ENCODE results near the gene FGFR4.

FGFR4 gene

DNA sequence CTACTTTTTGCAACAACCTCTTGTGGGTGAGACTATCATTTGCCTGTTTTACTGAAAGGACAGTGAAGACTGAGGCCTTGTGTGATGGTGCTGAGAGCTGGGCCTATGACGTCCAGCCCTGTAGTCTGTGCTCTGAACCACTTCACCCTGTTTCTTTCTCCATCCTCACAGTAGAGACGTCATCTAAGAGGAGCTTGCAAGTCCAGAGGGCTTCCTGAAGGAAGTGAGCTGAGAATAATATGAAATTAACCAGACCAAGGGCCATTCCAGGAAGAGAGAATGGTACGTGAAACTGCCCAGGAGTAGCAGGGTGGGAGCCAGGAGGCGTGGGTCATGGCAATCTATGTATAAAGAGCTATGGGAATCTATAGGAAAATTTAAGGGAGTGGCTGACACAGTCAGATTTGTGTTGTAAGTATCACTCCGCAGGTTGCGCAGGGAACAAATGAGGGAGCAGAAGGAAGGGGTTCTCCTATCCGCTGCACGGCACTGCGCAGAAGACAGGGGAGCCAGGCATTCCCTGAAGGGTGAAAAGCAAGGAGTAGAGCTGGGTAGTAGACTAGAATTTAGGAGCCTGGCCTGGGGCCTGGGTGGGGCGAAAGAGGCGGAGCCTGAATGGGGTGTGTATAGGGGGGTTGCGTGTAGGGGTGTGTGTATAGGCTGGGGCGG is 596 bp upstream of the FGFR4 start:
- no peak for DNase-seq

DNA sequence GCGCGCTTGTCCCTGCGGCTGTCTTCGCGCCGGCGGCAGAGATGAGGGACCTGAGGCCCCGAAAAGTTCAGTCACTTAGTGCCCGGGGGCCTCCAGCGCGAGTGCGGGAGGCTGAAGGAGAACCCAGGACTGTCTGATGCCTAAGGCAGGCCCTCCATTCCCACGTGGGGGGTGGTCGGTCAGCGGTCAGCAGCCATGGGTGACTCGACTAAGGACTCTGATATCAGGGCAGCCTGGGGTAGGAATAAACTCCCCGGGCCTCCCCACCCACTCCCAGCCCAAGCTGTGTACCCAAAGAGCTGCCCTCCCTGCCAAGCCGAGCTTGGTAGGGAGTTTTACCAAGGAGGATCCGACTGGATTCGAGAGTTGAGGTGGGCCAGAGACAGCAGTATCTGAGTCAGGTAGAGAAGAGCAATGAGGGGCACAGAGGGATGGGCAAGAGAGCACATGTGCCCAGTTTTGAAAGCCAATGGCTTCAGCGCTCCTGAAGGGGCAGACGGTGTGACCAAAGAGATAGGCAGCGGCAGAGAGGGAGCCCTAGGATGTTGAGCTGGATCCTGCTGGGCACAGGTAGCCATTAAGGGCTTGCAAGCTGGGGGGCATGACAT is 787 bp downstream of the FGFR4 start:
- no peak for DNase-seq

DNA sequence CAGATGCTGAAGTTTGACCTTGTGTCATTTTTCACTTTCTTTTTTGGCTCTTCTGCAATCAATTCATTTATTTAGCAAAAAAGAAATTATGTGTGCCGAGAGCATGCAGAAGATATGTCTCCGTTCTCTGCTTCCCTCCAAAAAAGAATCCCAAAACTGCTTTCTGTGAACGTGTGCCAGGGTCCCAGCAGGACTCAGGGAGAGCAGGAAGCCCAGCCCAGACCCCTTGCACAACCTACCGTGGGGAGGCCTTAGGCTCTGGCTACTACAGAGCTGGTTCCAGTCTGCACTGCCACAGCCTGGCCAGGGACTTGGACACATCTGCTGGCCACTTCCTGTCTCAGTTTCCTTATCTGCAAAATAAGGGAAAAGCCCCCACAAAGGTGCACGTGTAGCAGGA is 2.4 kb downstream of the FGFR4 start:
- no peak for DNase-seq

DNA sequence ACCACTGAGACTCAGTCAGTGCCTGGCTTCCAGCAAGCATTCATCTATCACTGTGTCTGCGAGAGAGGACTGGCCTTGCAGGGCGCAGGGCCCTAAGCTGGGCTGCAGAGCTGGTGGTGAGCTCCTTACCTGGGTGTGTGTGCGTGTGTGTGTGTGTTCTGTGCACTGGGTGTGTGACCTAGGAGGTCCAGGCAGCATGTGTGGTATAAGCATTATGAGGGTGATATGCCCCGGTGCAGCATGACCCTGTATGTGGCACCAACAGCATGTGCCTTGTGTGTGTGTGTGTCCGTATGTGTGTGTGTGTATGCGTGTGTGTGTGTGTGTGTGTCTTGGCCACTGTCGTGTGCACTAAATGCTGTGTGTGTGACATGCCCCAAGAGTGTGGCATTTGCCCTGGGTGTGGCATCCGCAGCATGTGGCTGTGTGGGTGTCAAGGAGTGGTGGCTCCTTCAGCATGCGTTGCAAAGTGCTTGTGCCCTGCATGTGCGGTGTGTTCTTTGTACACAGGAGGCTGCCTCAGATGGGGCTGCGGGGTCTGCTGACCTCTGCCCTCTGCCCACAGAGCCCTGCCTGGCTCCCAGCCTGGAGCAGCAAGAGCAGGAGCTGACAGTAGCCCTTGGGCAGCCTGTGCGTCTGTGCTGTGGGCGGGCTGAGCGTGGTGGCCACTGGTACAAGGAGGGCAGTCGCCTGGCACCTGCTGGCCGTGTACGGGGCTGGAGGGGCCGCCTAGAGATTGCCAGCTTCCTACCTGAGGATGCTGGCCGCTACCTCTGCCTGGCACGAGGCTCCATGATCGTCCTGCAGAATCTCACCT is 3.3 kb downstream of the FGFR4 start:
- DNase-seq: no peak

DNA sequence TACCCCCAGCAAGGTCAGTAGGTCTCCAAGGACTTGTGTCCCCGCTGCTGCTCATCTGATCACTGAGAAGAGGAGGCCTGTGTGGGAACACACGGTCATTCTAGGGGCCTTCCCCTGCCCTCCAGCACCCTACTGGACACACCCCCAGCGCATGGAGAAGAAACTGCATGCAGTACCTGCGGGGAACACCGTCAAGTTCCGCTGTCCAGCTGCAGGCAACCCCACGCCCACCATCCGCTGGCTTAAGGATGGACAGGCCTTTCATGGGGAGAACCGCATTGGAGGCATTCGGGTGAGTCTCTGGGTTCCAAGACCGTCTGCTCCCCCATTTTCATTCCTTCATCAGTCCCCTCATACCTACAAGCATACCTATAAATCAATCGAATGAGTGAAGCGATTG is 4.1 kb downstream of the FGFR4 start:
- no peak for DNase-seq

DNA sequence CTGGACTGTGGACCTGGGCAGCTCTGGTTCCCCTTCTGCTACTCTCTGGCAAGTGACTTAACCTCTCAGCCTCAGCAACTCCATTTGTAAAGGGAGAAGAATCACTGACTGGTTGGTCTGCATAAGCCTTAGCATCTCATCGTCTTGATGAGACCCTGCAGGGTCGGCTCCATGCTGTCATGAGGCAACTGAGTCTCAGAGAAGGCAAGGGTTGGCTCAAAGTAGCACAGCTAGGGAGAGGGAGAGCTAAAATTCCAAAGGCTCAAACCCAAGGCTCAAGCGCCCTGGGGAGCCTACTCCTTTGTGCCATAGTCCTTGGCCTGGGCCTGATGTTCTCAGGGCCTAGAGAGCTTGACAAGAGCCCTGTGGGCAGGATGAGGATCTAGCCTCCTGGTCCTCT is 4.5 kb downstream of the FGFR4 start:
- DNase-seq: no peak

DNA sequence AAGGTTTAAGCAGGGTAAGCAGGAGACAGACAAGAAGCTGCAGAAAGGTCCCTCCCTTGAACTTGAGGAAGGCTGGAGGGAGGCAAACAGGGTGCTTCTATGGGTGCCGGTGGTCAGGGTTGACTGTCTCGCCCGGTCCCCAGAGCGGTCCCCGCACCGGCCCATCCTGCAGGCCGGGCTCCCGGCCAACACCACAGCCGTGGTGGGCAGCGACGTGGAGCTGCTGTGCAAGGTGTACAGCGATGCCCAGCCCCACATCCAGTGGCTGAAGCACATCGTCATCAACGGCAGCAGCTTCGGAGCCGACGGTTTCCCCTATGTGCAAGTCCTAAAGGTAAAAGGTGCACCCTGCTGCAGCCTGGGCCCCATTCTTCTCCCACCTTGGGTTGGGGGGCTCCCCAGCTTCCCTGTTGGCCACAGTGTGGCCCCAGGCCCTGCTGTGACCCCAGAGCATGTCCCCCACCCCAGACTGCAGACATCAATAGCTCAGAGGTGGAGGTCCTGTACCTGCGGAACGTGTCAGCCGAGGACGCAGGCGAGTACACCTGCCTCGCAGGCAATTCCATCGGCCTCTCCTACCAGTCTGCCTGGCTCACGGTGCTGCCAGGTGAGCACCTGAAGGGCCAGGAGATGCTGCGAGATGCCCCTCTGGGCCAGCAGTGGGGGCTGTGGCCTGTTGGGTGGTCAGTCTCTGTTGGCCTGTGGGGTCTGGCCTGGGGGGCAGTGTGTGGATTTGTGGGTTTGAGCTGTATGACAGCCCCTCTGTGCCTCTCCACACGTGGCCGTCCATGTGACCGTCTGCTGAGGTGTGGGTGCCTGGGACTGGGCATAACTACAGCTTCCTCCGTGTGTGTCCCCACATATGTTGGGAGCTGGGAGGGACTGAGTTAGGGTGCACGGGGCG is 5.7 kb downstream of the FGFR4 start:
- no peak for DNase-seq

DNA sequence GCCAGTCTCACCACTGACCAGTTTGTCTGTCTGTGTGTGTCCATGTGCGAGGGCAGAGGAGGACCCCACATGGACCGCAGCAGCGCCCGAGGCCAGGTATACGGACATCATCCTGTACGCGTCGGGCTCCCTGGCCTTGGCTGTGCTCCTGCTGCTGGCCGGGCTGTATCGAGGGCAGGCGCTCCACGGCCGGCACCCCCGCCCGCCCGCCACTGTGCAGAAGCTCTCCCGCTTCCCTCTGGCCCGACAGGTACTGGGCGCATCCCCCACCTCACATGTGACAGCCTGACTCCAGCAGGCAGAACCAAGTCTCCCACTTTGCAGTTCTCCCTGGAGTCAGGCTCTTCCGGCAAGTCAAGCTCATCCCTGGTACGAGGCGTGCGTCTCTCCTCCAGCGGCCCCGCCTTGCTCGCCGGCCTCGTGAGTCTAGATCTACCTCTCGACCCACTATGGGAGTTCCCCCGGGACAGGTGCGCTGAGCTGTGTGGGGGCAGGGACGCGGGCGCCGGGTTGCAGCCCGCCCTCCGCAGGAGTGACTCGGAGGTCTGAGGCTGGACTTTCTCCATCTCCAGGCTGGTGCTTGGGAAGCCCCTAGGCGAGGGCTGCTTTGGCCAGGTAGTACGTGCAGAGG is 6.5 kb downstream of the FGFR4 start:
- no peak for DNase-seq

DNA sequence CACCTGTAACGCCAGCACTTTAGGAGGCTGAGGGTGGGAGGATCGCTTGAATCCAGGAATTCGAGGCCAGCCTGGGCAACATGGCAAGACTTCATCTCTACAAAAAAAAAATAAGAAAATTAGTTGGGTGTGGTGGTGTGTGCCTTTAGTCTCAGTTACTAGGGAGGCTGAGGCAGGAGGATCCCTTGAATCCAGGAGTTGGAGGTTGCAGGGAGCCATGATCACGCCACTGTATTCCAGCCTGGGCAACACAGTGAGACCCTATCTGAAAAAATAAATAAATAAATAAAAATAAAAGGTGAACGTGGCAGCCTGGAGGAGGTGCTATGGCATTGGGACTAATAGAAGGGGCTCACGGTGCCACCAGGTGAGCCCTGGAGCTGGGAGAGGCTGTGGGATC is 7.1 kb downstream of the FGFR4 start:
- DNase-seq: no peak

DNA sequence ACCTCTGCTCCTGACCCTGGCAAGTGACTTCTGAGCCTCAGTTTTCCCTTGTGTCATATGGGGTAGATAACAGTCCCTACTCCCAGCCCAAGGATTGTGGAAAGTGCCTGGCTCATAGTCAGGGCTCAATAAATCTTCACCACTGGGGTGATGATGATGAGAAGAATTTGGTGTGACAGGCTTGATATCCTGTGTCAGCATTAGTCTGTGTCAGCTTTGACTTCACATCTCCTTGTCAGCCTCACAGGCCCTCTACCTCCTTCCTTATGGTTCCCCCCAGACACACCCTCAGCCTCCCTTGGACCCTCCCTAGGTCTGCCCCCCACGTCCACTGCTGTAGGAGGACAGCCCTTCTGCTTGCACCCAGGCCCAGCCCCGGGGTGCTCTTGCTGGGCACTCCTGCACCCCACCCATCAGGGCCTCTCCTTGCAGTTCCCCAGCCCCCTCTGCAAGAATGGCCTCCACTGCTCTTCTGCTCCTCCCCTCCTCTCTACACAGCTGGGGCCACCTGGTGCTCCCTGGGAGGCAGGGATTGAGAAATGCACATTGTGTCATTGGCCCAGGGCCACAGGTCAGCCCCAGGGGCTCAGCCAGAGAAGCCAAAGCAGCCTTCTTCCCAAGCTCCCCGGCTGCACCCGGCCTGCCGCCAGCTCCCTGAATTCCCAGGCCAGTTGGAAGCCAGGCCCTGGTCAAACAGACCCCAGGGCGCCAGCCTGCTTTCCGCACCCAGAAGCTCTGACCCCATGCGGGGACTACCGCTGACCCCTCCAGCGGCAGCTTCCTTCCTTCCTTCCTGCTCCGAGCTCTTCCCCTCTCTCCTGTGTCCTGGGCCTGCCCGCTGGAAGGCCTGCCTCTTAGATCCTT is 7.7 kb downstream of the FGFR4 start:
- DNase-seq: no peak

DNA sequence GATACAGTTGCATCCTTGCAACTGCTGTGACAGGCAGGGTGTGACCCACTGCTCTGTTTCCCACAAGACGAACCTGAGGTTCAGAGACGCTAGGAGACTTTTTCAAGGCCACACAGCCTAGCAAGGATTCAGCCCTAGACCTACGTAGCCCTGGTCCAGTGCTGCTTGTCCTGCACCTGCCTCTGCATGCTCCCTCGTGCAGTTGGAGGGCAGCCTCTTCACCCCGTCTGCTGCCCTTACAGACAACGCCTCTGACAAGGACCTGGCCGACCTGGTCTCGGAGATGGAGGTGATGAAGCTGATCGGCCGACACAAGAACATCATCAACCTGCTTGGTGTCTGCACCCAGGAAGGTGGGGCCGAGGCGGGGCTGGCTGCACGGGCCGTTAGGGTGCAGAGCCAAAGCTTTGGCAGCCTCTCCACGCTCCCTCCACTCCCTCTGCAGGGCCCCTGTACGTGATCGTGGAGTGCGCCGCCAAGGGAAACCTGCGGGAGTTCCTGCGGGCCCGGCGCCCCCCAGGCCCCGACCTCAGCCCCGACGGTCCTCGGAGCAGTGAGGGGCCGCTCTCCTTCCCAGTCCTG is 8.5 kb downstream of the FGFR4 start:
- no peak for DNase-seq

DNA sequence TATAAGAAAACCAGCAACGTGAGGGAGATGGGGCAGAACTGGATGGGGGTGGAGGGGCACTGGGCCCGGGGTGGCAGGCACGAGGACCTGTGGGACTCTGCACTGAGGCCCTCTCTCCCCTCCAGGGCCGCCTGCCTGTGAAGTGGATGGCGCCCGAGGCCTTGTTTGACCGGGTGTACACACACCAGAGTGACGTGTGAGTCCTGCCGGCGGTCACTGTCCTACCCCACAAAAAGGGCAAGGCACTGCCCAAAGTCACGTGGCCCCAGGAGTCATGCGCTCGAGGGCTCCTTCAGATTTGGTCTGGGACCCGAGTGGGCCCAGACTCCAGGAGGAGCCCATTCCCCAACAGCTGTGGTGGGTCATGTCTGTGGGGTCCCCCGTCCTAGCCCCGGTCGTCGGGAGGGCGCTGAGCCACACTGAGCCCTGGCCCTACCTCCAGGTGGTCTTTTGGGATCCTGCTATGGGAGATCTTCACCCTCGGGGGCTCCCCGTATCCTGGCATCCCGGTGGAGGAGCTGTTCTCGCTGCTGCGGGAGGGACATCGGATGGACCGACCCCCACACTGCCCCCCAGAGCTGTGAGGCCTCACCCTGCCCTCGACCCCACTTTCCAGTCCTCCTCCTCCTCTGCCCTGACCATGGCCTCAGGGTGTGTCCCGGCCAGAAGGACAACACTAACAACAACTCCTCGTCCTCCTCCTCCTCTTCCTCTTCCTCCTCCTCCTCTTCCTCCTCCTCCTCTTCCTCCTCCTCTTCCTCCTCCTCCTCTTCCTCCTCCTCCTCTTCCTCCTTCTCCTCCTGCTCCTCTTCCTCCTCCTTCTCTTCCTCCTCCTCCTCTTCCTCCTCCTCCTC is 9.7 kb downstream of the FGFR4 start:
- DNase-seq: no peak

DNA sequence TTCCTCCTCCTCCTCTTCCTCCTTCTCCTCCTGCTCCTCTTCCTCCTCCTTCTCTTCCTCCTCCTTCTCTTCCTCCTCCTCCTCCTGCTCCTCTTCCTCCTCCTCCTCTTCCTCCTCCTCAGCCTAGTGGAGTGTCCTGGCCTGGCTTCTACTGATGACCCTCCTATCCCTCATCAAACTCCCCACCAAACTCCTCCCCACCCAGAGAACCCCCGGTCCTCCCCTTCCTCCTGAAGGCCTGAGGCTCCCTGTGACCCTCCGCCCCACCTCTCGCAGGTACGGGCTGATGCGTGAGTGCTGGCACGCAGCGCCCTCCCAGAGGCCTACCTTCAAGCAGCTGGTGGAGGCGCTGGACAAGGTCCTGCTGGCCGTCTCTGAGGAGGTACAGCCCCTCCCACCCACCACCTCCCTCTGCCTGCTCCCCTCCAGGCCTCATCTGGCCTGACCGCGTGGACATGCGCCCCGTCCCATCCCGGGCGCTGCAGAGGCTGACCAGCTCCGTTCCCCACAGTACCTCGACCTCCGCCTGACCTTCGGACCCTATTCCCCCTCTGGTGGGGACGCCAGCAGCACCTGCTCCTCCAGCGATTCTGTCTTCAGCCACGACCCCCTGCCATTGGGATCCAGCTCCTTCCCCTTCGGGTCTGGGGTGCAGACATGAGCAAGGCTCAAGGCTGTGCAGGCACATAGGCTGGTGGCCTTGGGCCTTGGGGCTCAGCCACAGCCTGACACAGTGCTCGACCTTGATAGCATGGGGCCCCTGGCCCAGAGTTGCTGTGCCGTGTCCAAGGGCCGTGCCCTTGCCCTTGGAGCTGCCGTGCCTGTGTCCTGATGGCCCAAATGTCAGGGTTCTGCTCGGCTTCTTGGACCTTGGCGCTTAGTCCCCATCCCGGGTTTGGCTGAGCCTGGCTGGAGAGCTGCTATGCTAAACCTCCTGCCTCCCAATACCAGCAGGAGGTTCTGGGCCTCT is 10.6 kb downstream of the FGFR4 start:
- DNase-seq: no peak

DNA sequence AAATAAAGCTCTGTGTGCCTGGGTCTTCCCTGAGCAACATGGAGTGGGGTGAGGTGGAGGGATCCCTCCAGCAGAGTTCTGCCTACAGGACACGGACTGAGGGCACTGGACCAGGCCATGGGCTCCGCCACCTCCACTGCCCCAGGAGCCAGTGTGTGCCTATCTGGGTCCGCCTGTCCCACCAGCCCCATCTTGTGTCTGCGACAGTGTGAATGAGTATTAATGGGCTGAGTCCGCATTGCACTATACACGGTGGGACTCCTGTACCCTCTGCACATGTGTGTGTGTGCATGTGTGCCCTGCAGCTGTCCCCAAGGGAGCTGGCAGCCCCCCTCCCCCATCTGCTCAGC is 11.4 kb downstream of the FGFR4 start:
- no peak for DNase-seq

DNA sequence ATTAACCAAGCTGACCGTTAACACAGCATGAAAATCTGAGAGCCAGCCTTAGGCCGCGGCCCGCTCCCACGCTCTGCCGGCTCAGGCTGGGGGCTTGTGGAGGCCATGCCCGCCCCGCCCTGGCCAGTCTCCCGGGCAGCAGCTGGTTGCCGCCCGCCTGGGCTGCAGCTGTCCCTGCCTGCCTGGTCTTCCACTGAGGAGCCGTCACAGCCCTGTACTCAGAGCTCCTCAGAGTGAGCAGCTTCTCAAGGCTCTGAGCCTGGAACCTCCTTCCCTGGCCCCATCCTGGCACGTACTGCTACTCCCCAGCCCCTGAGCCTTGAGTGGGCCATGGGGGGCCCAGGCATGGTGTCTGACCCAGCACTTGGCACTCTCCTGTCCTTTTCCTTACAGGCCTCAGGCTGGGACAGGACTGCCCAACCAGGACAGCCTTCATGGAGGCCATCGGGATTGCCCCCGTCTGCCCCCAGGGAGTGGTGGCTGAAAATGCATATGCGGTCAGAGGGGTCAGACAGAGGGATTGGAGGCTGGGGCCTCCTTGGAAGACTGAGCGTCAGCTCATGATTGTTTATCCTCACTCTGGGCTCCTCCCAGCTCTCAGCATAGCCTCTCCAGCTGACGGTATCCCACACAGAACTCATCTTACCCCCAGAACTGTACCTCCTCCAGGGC is 11.9 kb downstream of the FGFR4 start:
- DNase-seq: no peak

DNA sequence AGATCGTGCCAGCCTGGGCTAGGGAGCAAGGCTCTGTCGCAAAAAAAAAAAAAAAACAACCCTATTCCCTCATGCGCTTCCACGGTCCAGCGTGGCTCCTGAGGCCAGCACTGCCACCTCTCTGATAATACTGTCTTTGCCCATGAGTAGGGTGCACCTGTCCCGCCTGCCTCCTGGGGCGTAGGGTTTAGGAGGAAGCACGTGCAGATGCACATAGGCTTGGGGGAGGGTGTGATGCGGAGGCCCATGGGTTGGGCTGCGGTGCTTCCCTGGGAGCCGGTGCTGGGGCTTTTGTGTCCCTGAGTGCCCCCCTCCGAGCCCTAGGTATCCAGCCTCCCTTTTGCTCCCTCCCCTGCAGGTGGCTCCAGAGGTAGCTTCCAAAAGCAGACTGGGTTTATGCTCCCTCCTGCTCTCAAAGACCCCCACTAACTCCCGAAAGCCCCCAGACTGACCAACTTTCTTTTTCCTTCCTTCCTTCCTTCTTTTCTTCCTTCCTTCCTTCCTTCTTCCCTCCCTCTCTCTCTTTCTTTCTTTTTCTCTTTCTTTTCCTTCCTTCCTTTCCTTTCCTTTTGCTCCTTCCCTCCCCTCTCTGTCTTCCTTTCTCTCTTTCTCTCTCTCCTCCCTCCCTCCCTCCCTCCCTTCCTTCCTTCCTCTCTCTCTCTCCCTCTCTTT is 12.8 kb downstream of the FGFR4 start:
- no peak for DNase-seq

DNA sequence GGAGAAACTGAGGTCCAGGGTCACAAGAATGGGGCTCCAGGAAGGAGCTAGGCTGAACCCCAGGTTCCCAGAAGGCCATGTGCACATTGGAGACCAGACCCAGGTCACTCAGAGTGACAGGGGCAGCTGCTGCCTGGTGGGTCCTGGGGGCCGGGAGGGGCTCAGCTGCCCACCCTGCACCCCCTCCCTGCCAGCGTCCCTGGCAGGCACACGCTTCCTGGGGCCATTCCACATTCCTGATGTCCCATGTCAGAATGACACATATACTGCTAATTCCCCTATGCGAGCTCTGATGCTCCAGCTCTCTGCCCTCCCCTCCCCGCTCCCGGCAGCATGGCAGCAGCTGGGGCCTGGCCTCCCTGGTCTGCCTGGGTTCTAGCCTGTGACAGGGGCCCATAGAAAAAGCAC is 14.0 kb downstream of the FGFR4 start:
- DNase-seq: no peak

Data from NCI-H1105 treated with DMSO at 0.1 percent for 48 hours (cell line).